ENCODE data around the gene HOXC9.
A peak's percentile ranks its signal among the peaks of the same experiment; 100 is the strongest.

The HOXC9 gene

DNA sequence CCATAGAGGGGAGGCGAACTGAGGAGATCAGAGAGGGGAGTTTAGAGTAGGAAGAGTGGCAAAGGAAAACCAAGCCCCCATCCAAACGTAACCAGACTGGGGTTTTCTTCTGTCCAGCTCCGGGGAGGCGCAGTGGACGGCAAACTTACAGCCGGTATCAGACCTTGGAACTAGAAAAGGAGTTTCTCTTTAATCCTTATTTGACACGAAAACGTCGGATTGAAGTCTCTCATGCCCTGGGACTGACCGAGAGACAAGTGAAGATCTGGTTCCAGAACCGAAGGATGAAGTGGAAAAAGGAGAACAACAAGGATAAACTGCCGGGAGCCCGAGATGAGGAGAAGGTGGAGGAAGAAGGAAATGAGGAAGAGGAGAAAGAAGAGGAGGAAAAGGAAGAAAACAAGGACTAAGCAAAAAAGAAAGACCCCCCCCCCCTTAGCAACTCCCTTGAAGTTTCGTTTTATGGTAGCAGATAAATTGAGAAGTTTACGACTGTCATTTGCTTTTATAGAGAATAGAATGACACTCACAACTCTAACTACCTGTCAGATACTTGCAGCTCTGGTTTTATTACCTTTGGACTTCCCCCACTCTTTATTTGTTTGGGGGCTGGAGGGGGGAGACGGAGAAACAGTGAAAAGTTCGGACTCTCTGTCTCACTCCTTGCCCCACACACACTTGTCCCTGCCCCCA lies 11.2 kb downstream of the HOXC9 start:
- H3K4me2 ChIP-seq (ENCODE audit: low read length): no peak overlapping the region
- peaks cover 1% of the 10 kb centered on the region for H3K4me1 ChIP-seq
- H3K27ac ChIP-seq: no peak overlapping the region
- no peaks in the 10 kb centered on the region for H3K79me2 ChIP-seq
- no peak overlapping the region for H2AFZ ChIP-seq
- H3K27me3 ChIP-seq (ENCODE audit: control insufficient read depth, insufficient read depth, low read length): peaks cover 19% of the 10 kb centered on the region
- H3K9ac ChIP-seq: no peak overlapping the region
- H3K4me3 ChIP-seq (ENCODE audit: low read depth, low read length): no peak overlapping the region
- no peaks in the 10 kb centered on the region for H3K36me3 ChIP-seq (ENCODE audit: control insufficient read depth, insufficient read depth, low read length)
- no peaks in the 10 kb centered on the region for H3K9me3 ChIP-seq (ENCODE audit: control insufficient read depth, low read length)
- TF ChIP-seq, protein P1, sequence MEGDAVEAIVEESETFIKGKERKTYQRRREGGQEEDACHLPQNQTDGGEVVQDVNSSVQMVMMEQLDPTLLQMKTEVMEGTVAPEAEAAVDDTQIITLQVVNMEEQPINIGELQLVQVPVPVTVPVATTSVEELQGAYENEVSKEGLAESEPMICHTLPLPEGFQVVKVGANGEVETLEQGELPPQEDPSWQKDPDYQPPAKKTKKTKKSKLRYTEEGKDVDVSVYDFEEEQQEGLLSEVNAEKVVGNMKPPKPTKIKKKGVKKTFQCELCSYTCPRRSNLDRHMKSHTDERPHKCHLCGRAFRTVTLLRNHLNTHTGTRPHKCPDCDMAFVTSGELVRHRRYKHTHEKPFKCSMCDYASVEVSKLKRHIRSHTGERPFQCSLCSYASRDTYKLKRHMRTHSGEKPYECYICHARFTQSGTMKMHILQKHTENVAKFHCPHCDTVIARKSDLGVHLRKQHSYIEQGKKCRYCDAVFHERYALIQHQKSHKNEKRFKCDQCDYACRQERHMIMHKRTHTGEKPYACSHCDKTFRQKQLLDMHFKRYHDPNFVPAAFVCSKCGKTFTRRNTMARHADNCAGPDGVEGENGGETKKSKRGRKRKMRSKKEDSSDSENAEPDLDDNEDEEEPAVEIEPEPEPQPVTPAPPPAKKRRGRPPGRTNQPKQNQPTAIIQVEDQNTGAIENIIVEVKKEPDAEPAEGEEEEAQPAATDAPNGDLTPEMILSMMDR (IDR thresholded peaks at IDR 0.05): no peak

DNA sequence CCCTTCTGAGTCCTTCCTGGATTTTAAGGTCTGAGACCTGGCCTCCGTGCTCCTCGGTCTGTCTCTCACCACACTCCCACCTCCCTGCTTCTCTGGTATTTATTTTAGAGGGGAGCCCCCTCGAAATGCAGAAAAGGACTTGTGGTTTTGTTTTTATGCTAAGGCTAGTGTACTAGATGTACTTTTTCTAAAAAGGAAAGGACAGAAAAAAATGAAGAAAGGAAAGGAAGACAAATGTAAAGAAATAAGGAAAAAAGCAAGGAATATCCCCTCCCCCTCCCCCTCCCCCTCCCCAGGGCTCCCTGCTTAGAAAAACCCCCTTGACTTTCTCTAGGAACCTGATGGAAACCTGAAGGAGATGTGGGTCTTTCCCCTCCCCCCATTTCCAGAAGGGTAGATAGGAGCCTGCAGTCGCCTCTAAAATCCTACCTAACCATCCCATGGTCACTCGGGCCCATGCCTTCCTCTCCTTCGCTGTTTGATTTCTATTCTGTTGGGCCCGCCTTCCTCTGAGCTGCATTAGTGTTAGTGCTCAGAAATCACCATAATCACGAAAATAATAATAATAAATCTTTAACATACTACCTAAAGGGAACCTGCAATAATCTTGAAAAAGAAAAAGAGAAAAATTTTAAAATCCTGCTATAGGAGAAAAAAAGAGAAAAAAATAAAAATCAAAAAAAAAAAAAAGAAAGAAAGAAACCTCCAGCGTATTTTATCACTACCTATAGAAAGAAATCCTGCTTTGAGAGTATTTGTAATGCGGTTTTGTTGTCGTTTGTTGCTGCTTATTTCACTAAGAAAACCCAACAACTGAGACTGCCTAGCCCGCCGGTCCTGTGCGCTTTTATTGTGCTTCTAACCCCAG lies 11.9 kb downstream of the HOXC9 start:
- TF ChIP-seq, protein P1 (IDR thresholded peaks at IDR 0.05): no peak

DNA sequence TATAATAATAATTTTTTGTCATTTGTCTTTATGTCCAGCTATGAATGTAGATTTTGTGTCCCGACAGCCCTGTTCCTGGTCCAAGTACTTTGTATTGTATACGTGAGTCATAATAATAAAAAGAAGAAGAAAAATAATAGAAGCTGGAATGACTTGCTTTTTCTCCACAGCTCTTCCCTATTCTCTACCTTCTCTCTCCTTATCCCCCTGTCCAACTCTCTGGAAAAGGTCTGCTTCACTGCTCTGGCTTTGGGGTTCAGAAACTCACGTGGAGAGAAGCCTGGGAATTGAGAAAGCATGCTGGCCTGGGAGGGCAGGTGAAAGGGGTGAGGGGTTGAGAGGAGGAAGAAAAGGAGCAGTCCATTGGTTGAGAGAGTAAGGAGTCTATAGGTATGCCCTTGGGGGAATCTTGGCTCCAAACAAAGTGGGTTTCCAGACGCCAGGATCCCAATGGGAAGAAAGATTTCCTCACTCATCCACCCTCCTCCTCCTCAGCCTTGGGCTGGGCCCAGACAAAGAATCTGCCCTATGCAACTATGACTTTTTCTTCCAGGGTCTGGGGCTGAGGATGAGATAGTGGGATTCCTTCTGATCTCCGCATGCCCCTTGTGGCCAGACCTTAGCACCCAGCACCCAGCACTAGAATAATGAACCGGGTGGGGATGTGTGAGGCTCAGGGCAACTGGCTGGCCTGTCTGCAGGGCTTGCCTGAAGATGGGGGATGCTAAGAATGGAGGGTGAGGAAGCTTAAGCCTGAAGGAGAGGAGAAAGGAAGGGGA lies 12.9 kb downstream of the HOXC9 start:
- H3K27me3 ChIP-seq (ENCODE audit: control insufficient read depth, insufficient read depth, low read length): peaks cover 20% of the 10 kb centered on the region
- no peak overlapping the region for H3K27ac ChIP-seq
- no peaks in the 10 kb centered on the region for H3K4me1 ChIP-seq

More for the DNA sequence above, 11.9 kb downstream of the HOXC9 start:
- no peak overlapping the region for H2AFZ ChIP-seq
- no peak overlapping the region for H3K4me2 ChIP-seq (ENCODE audit: low read length)
- H3K9ac ChIP-seq: no peak overlapping the region
- no peak overlapping the region for H3K4me3 ChIP-seq (ENCODE audit: low read depth, low read length)
- no peaks in the 10 kb centered on the region for H3K9me3 ChIP-seq (ENCODE audit: control insufficient read depth, low read length)
- peaks cover 20% of the 10 kb centered on the region for H3K27me3 ChIP-seq (ENCODE audit: control insufficient read depth, insufficient read depth, low read length)
- no peak overlapping the region for H3K27ac ChIP-seq
- no peaks in the 10 kb centered on the region for H3K36me3 ChIP-seq (ENCODE audit: control insufficient read depth, insufficient read depth, low read length)
- H3K79me2 ChIP-seq: no peaks in the 10 kb centered on the region
- H3K4me1 ChIP-seq: no peaks in the 10 kb centered on the region

DNA sequence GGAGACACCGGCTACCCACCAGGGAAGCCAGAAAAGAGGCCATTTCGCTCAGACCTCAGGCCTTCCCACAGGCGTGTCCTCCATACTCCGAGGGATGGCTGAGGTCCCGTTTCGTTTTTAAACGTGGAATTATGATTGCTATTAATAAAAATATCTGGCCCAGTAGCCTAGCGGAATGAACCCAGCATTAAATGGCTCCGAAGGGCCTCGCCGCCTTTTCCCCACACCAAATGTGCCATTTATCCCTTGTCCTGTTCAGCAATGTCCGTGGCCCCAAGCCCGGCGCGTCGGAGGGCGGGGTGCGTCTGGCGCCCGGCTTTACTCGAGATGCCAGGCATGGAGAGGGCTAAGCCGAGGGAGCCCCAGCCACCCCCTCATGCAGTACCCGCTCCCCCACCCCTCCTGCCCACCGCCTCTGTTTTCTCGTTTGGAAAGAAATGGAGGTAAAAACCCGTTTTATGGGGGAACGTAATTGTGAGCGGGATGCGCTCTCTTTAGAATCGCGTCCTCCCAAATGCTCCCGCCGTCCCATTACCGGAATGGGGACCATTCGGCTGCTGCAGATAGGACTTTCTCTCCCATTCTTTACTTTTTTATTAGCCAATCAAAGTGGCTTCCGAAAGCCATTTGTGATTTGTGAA lies 14.5 kb downstream of the HOXC9 start:
- no peak overlapping the region for H2AFZ ChIP-seq
- TF ChIP-seq, protein P1 (IDR thresholded peaks at IDR 0.05): no peak
- no peak overlapping the region for H3K27ac ChIP-seq
- peak overlapping the region; percentile 19 for H3K4me2 ChIP-seq (ENCODE audit: low read length)
- no peak overlapping the region for H3K9ac ChIP-seq
- no peak overlapping the region for H3K4me3 ChIP-seq (ENCODE audit: low read depth, low read length)
- no peaks in the 10 kb centered on the region for H3K36me3 ChIP-seq (ENCODE audit: control insufficient read depth, insufficient read depth, low read length)
- H3K79me2 ChIP-seq: no peaks in the 10 kb centered on the region
- no peaks in the 10 kb centered on the region for H3K4me1 ChIP-seq
- peaks cover 18% of the 10 kb centered on the region for H3K27me3 ChIP-seq (ENCODE audit: control insufficient read depth, insufficient read depth, low read length)
- H3K9me3 ChIP-seq (ENCODE audit: control insufficient read depth, low read length): no peaks in the 10 kb centered on the region

More for the DNA sequence above, 12.9 kb downstream of the HOXC9 start:
- TF ChIP-seq, protein P1 (IDR thresholded peaks at IDR 0.05): no peak
- no peaks in the 10 kb centered on the region for H3K9me3 ChIP-seq (ENCODE audit: control insufficient read depth, low read length)
- no peak overlapping the region for H3K9ac ChIP-seq
- H3K79me2 ChIP-seq: no peaks in the 10 kb centered on the region
- H2AFZ ChIP-seq: no peak overlapping the region
- H3K4me2 ChIP-seq (ENCODE audit: low read length): no peak overlapping the region
- no peaks in the 10 kb centered on the region for H3K36me3 ChIP-seq (ENCODE audit: control insufficient read depth, insufficient read depth, low read length)
- H3K4me3 ChIP-seq (ENCODE audit: low read depth, low read length): no peak overlapping the region
